Measurements from ENCODE around the gene MIGA1. TPM values are rescaled to one million over a fixed set of nuclear protein-coding genes. Genes with fewer than 3 reads are reported as not detected.
A peak's percentile ranks its signal among the peaks of the same experiment; 100 is the strongest.

The MIGA1 gene
- total and polyA plus RNA-seq, 8 donors = 1.5 to 11.0 (median 7.4) TPM

DNA sequence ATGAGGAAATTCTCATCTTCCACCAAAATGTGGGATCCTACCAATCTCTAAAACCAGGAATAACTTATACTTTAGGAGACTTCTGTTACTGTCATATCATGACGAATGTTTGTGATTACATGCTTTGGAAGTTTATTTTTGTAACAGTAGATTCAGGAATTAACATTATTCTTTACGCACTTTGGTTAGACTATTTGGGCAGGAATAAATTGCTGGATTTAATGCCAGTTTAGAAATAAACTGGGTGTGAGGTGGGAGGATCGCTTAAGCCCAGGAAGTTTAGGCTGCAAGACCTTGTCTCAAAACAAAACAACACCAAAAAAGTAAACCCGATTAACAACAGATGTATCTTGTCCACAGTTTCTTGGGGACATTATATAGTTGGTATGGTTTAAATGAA, 52.1 kb downstream of the MIGA1 start:
- Histone ChIP-seq H3K4me1 (peaks cover 13 to 30% (median 14%) of the 10 kb centered on the region in 3 donors), H3K27ac (no peak overlapping the region), H3K36me3 (no peaks in the 10 kb centered on the region), H3K4me3 (no peak overlapping the region), H3K27me3 (no peaks in the 10 kb centered on the region), H3K9me3 (no peaks in the 10 kb centered on the region)
- DNase-seq (no peak), FAIRE-seq (no peak), ATAC-seq (no peak)
- 88% methylated on average over 4 of the region's 4 CpGs for WGBS, 2 donors
- intact Hi-C loops (cut with DNase I) = no loop called here
- TF ChIP-seq, protein P1, sequence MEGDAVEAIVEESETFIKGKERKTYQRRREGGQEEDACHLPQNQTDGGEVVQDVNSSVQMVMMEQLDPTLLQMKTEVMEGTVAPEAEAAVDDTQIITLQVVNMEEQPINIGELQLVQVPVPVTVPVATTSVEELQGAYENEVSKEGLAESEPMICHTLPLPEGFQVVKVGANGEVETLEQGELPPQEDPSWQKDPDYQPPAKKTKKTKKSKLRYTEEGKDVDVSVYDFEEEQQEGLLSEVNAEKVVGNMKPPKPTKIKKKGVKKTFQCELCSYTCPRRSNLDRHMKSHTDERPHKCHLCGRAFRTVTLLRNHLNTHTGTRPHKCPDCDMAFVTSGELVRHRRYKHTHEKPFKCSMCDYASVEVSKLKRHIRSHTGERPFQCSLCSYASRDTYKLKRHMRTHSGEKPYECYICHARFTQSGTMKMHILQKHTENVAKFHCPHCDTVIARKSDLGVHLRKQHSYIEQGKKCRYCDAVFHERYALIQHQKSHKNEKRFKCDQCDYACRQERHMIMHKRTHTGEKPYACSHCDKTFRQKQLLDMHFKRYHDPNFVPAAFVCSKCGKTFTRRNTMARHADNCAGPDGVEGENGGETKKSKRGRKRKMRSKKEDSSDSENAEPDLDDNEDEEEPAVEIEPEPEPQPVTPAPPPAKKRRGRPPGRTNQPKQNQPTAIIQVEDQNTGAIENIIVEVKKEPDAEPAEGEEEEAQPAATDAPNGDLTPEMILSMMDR (IDR thresholded peaks at IDR 0.05) = no peak

- intact Hi-C loops (cut with DNase I) = no loop called here
- no peaks in the 10 kb centered on the region for H3K9me3 ChIP-seq
- 58 to 59% methylated on average over 2 of the region's 2 CpGs for WGBS, 2 donors
- peaks cover 13 to 30% (median 14%) of the 10 kb centered on the region in 3 donors for H3K4me1 ChIP-seq
- no peak overlapping the region for H3K4me3 ChIP-seq
- ATAC-seq = no peak
- H3K36me3 ChIP-seq = no peaks in the 10 kb centered on the region
- H3K27me3 ChIP-seq = no peaks in the 10 kb centered on the region
- FAIRE-seq = no peak
- TF ChIP-seq, protein P1 (IDR thresholded peaks at IDR 0.05) = no peak
- H3K27ac ChIP-seq = no peak overlapping the region
- no peak for DNase-seq
Measured at GRCh38 chr1:77831976-77832711, 52.7 kb downstream of the MIGA1 start.

DNA sequence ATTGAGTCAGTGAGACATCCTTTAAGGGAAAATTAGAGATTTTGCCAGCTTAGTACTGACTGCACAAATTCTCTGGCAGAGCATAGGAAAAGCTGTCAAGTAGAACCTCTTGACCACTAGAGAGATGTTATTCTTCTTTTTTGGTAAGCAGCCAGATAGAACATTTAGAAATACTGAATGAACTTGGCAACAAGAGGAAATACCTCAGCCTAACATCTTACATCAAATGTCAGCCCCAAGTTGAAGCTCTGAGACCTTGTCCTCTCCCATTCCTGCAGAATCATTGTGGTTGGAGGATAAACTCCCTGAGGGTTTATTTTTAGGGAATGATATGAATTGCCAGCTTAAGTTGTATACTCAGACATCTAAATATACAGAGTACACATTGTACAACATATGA, 53.5 kb downstream of the MIGA1 start:
- TF ChIP-seq, protein P1 (IDR thresholded peaks at IDR 0.05) = no peak
- FAIRE-seq (peak; percentile 73), ATAC-seq (peak in 3 of 4 donors; percentile 29 to 65 (median 59)), DNase-seq (no peak)
- H3K9me3 ChIP-seq = no peaks in the 10 kb centered on the region
- H3K4me3 ChIP-seq = no peak overlapping the region
- peaks cover 13 to 30% (median 14%) of the 10 kb centered on the region in 3 donors for H3K4me1 ChIP-seq
- intact Hi-C loops (cut with DNase I) = no loop called here
- no peak overlapping the region for H3K27ac ChIP-seq
- no peaks in the 10 kb centered on the region for H3K36me3 ChIP-seq
- H3K27me3 ChIP-seq = no peaks in the 10 kb centered on the region

DNA sequence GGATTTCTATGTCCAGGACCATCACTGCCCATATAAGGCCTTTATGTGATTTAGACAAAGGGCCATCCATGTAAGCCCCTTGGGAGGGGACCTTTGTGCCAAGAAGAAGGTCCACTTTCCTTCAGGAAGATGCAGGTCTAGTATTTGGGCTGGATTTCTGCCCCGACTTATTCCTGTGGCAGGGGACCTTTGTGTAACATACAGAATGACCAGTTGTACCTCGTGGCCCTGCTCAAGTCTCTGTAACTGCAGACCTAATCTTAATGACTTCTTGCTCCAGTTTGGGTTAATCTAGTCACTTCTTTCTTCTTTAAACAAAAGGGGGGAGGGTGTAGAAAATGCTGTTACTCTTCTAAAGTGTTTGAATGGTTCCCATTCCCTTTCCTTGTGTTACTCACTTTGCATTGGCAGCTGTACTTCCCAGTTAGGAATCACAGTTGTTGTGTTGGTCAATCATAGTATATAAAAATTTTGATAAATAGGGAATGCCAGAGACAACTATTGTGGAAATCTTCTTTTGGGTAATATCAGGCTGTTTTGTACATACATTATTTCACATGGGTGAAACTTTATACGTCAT, 54.2 kb downstream of the MIGA1 start:
- ATAC-seq = no peak
- 93 to 94% methylated on average over 3 of the region's 3 CpGs for WGBS, 2 donors
- intact Hi-C loops (cut with DNase I) = no loop called here

More for the DNA sequence above, 54.2 kb downstream of the MIGA1 start:
- Histone ChIP-seq H3K27ac (no peak overlapping the region), H3K36me3 (no peaks in the 10 kb centered on the region), H3K9me3 (no peaks in the 10 kb centered on the region), H3K27me3 (no peaks in the 10 kb centered on the region), H3K4me1 (peaks cover 13 to 30% (median 14%) of the 10 kb centered on the region in 3 donors), H3K4me3 (no peak overlapping the region)
- FAIRE-seq (no peak), DNase-seq (no peak)
- TF ChIP-seq, protein P1 (IDR thresholded peaks at IDR 0.05) = no peak
